NB4 (cell line): Measurements from ENCODE around the gene CXCR5.

ENCODE experiments used
- DNase-seq: peaks from one replicate; pipeline ENCODE4 v3.0.0; 2010; ENCODE audit warnings: low read depth
- H3K4me3 ChIP-seq: one replicate; pipeline ENCODE4 v1.5.1; 2011; ENCODE audit warnings: mild to moderate bottlenecking, low read depth, low read length, moderate library complexity
- MYC ChIP-seq: IDR thresholded peaks from 2 replicates; pipeline ENCODE4 v1.6.1; 2011; ENCODE audit warnings: low read depth, low read length
- POLR2A ChIP-seq: IDR thresholded peaks from 2 replicates; pipeline ENCODE4 v1.6.1; 2011; ENCODE audit warnings: mild to moderate bottlenecking; ENCODE audit not compliant: insufficient read length; ENCODE audit errors: extremely low read depth
- TF ChIP-seq, protein P1 (sequence below): IDR thresholded peaks from 2 replicates; pipeline ENCODE4 v1.6.1; 2011; ENCODE audit warnings: low read depth, low read length
- TF ChIP-seq, protein P2 (sequence below): IDR thresholded peaks from one replicate; pipeline ENCODE4 v1.5.1; 2012; ENCODE audit warnings: low read depth, low read length

Gene CXCR5

DNA sequence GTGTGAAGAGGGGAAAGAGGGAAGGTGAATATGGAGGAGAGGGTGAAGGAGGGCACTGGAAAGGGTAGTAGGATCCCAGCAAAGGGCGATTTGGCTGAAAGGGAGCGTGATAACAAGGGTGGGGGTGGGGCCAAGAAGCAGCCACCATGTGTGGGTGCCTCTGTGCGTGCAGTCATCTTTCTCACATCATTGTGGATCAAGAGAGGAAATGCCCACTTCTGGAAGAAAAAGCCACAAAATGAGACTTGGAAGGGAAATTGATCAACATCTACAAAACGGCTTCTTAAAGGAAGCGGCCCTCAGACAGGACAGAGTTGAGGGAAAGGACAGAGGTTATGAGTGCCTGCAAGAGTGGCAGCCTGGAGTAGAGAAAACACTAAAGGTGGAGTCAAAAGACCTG, 1.2 kb upstream of the CXCR5 start:
- TF ChIP-seq, protein P1, sequence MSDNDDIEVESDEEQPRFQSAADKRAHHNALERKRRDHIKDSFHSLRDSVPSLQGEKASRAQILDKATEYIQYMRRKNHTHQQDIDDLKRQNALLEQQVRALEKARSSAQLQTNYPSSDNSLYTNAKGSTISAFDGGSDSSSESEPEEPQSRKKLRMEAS = no peak
- TF ChIP-seq, protein P2, sequence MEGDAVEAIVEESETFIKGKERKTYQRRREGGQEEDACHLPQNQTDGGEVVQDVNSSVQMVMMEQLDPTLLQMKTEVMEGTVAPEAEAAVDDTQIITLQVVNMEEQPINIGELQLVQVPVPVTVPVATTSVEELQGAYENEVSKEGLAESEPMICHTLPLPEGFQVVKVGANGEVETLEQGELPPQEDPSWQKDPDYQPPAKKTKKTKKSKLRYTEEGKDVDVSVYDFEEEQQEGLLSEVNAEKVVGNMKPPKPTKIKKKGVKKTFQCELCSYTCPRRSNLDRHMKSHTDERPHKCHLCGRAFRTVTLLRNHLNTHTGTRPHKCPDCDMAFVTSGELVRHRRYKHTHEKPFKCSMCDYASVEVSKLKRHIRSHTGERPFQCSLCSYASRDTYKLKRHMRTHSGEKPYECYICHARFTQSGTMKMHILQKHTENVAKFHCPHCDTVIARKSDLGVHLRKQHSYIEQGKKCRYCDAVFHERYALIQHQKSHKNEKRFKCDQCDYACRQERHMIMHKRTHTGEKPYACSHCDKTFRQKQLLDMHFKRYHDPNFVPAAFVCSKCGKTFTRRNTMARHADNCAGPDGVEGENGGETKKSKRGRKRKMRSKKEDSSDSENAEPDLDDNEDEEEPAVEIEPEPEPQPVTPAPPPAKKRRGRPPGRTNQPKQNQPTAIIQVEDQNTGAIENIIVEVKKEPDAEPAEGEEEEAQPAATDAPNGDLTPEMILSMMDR = no peak
- TF ChIP-seq POLR2A (no peak), MYC (no peak)
- DNase-seq = peak; percentile 63
- no peak overlapping the region for H3K4me3 ChIP-seq

DNA sequence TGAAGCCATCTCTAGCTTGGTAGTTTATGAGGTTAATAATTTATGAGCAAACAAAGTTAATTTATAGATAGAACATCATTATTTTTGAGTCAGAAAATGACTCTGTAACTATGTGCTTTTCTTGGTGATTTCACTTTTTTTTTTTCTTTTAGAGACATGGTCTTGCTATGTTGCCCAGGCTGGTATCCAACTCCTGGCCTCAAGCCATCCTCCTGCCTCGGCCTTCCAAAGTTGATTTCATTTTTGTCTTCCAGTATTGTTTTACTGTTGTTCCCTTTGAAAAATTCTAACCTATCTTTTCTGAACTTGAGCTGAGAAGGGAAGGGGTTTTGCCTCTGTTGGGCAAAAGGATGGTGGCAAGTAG, 706 bp upstream of the CXCR5 start:
- TF ChIP-seq, protein P2 = no peak
- TF ChIP-seq MYC (no peak), POLR2A (no peak)
- TF ChIP-seq, protein P1 = no peak
- no peak for DNase-seq
- no peak overlapping the region for H3K4me3 ChIP-seq

DNA sequence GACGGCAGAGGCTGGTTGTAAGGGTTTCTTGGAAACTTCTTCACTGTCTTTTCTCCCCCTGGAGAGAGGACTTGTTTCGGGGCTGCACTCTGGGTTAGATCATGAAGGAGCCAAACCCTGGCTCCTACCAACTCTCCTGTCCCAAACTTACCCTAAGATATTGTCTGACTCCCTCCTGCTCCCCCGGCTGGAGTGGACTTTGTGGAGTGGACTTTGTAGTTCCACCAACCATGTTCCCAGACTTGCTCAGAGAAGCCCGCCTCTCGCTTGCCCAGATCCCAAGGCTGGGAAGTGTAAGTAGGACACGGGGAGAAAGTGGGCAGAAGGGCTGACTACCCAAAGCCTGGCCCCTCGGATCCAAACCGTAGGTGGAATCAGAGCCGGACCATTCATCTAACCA, 1.2 kb downstream of the CXCR5 start:
- TF ChIP-seq, protein P2 = no peak
- TF ChIP-seq POLR2A = no peak
- TF ChIP-seq MYC = no peak
- TF ChIP-seq, protein P1 = no peak
- DNase-seq = no peak
- H3K4me3 ChIP-seq = no peak overlapping the region

DNA sequence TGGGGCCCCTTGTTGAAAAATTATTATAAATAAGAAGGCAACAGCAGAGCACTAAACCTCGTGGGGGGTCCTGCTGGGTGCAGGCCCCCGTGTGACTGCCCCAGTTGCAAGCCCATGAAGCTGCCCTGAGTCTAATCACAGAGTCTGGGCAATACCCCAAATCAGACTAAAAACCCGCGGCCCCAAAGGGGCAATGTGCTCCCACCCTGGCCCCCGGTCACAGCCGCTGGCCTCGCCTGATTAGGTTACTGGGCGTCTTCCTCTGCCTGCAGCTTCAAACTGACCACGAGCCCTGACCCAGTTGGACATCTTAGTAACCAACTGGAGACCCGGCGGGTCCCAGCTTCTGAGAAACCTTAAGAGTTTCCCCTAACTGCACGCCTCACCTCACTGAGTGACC, 1.6 kb downstream of the CXCR5 start:
- no peak overlapping the region for H3K4me3 ChIP-seq
- TF ChIP-seq, protein P1 = no peak
- TF ChIP-seq, protein P2 = no peak
- TF ChIP-seq MYC = no peak
- no peak for TF ChIP-seq POLR2A
- DNase-seq = no peak

DNA sequence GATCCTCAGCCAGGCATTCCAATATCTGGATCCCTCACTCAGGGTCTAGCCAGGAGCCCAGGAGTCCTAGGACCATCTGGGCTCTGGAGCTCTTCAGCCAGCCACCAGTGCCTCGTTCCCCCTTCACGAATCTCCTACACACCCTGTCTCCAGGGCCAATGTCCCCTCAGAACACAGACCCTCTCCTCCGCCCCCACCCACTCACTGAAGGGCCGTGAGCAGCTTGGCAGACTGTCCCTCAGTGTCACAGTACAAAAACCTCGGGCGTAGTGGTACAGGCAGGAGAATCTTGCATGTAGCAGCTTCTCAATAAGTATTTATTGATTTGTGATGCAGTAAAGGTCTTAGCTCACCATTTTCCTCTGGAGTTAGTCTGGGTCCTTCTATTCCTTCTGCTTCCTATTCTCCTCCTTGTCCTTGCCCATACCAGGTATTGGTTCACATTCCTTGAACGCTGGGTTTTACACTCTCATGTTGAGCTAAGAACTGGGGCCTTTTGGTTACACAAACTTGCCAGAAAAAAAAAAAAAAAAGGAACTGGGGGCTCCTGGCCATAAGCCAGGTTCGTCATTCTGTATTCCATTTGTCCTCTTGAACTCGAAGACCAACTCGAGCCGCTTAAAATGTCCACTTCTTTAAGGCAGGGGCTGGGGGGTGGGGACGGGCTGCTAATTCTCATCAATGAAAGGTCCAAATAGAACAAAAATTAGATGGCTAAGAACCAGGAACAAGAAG, 2.3 kb downstream of the CXCR5 start:
- no peak for DNase-seq
- no peak for TF ChIP-seq POLR2A
- TF ChIP-seq, protein P1 = no peak
- TF ChIP-seq, protein P2 = no peak
- TF ChIP-seq MYC = no peak
- H3K4me3 ChIP-seq = no peak overlapping the region

DNA sequence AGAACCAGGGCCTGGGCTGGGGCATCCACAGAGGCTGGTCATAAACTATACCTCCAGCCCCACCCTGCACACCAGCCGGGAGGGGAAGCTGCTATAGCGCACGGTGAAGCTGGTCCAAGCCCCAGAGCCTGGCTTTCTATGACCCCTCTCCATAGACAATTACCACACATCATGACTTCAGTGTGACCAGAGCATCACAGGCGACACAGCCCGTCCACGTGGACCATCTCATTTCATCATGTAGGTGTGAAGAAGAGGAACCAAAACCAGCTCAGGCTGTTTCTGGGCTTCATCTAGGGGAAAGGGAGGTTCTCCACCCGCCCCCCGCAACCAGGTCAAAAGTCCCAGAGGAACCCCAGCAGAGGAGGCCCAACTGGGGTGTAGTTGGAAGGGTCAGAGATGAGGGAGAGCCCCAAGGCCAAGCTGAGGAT, 3.0 kb downstream of the CXCR5 start:
- no peak for DNase-seq
- H3K4me3 ChIP-seq = no peak overlapping the region
- no peak for TF ChIP-seq MYC
- TF ChIP-seq, protein P2 = no peak
- TF ChIP-seq, protein P1 = no peak
- no peak for TF ChIP-seq POLR2A
